ENCODE measurements around the gene C10orf143.

Gene C10orf143

GRCh38 chr10:130049244-130049643 lies 61.4 kb downstream of the C10orf143 start (continued):
- TF ChIP-seq, protein P1, sequence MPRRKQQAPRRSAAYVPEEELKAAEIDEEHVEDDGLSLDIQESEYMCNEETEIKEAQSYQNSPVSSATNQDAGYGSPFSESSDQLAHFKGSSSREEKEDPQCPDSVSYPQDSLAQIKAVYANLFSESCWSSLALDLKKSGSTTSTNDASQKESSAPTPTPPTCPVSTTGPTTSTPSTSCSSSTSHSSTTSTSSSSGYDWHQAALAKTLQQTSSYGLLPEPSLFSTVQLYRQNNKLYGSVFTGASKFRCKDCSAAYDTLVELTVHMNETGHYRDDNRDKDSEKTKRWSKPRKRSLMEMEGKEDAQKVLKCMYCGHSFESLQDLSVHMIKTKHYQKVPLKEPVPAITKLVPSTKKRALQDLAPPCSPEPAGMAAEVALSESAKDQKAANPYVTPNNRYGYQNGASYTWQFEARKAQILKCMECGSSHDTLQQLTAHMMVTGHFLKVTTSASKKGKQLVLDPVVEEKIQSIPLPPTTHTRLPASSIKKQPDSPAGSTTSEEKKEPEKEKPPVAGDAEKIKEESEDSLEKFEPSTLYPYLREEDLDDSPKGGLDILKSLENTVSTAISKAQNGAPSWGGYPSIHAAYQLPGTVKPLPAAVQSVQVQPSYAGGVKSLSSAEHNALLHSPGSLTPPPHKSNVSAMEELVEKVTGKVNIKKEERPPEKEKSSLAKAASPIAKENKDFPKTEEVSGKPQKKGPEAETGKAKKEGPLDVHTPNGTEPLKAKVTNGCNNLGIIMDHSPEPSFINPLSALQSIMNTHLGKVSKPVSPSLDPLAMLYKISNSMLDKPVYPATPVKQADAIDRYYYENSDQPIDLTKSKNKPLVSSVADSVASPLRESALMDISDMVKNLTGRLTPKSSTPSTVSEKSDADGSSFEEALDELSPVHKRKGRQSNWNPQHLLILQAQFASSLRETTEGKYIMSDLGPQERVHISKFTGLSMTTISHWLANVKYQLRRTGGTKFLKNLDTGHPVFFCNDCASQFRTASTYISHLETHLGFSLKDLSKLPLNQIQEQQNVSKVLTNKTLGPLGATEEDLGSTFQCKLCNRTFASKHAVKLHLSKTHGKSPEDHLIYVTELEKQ (tag by site-specific recombination; IDR thresholded peaks at IDR 0.05; ENCODE audit: borderline replicate concordance) = no peak
- TF ChIP-seq KLF7 (tag by site-specific recombination; IDR thresholded peaks at IDR 0.05; ENCODE audit: borderline replicate concordance) (no peak), ELK4 (IDR thresholded peaks at IDR 0.05; ENCODE audit: borderline replicate concordance, low read depth, low read length) (no peak), ZNF223 (tag by site-specific recombination; IDR thresholded peaks at IDR 0.05) (no peak), ZNF561 (tag by site-specific recombination; IDR thresholded peaks at IDR 0.05; ENCODE audit: borderline replicate concordance) (no peak)

- Histone ChIP-seq H3K27ac (ENCODE audit: extremely low read depth, low read depth, low read length) (no peak overlapping the region), H3K36me3 (ENCODE audit: control insufficient read depth in 2 of 2, insufficient read depth in 1 of 2, low read length in 2 of 2) (no peaks in the 10 kb centered on the region), H3K9me3 (ENCODE audit: control insufficient read depth, insufficient read depth, low read depth, low read length) (no peaks in the 10 kb centered on the region), H3K4me1 (ENCODE audit: control insufficient read depth, insufficient read depth, low read length) (no peaks in the 10 kb centered on the region), H3K4me3 (ENCODE audit: low read depth, low read length) (no peak overlapping the region)
- ChIA-PET POLR2A (no interaction called here), CTCF (interaction anchor here (0.6 to 1.2 kb wide), 3 partner anchors 71 to 1056 kb away, joined by 3 to 4 read pairs (median 3); no protein-coding TSS in a partner anchor)
- TF ChIP-seq INSM2 (tag by site-specific recombination; IDR thresholded peaks at IDR 0.05) (no peak), EGR2 (tag by site-specific recombination; IDR thresholded peaks at IDR 0.05; ENCODE audit: low read depth) (no peak), GLI2 (tag by site-specific recombination; IDR thresholded peaks at IDR 0.05; ENCODE audit: borderline replicate concordance, low read depth) (no peak), ZBTB21 (tag by site-specific recombination; IDR thresholded peaks at IDR 0.05) (no peak), ZNF513 (tag by site-specific recombination; IDR thresholded peaks at IDR 0.05) (no peak), ZNF112 (tag by site-specific recombination; IDR thresholded peaks at IDR 0.05) (no peak)
These were observed 62.5 kb downstream of the C10orf143 start for GRCh38 chr10:130048081-130048480.

DNA sequence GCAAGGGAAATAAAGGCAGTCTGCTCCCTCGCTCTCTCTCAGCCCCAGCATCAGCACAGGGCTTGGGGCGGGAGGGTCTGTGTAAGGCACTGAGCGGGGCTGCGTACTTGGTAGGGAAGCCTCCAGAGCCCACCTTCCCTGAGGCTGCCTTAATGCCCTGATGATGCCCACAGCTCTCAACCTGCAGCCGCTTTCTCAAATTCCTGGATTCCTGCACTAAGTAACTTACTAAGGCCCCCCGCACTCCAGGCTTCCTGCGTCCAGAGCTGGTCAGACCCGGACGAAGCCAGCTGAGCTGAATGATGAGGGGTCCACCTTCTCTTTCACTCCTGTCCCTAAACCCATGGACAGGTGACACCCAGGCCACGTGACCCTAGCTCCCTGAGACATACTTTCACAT lies 63.3 kb downstream of the C10orf143 start:
- POLR2A ChIA-PET = interaction anchor here (0.7 kb wide), 1 partner anchor 161 kb away, joined by 3 read pairs; no protein-coding TSS in a partner anchor
- CTCF ChIA-PET = no interaction called here
- no peaks in the 10 kb centered on the region for H3K4me1 ChIP-seq (ENCODE audit: control insufficient read depth, insufficient read depth, low read length)
- no peak overlapping the region for H3K27ac ChIP-seq (ENCODE audit: extremely low read depth, low read depth, low read length)
- H3K9me3 ChIP-seq (ENCODE audit: control insufficient read depth, insufficient read depth, low read depth, low read length) = no peaks in the 10 kb centered on the region
- no peak overlapping the region for H3K4me3 ChIP-seq (ENCODE audit: low read depth, low read length)
- no peaks in the 10 kb centered on the region for H3K36me3 ChIP-seq (ENCODE audit: control insufficient read depth in 2 of 2, insufficient read depth in 1 of 2, low read length in 2 of 2)
- TF ChIP-seq HOXC10 (CRISPR knock-in tag; IDR thresholded peaks at IDR 0.05) = no peak
- no peak for TF ChIP-seq KLF9 (tag by site-specific recombination; IDR thresholded peaks at IDR 0.05; ENCODE audit: low read depth)
- TF ChIP-seq, protein P2, sequence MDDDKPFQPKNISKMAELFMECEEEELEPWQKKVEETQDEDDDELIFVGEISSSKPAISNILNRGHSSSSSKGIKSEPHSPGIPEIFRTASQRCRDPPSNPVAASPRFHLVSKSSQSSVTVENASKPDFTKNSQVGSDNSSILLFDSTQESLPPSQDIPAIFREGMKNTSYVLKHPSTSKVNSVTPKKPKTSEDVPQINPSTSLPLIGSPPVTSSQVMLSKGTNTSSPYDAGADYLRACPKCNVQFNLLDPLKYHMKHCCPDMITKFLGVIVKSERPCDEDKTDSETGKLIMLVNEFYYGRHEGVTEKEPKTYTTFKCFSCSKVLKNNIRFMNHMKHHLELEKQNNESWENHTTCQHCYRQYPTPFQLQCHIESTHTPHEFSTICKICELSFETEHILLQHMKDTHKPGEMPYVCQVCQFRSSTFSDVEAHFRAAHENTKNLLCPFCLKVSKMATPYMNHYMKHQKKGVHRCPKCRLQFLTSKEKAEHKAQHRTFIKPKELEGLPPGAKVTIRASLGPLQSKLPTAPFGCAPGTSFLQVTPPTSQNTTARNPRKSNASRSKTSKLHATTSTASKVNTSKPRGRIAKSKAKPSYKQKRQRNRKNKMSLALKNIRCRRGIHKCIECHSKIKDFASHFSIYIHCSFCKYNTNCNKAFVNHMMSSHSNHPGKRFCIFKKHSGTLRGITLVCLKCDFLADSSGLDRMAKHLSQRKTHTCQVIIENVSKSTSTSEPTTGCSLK (tag by site-specific recombination; IDR thresholded peaks at IDR 0.05) = no peak
- TF ChIP-seq, protein P1 (tag by site-specific recombination; IDR thresholded peaks at IDR 0.05; ENCODE audit: borderline replicate concordance) = no peak
- no peak for TF ChIP-seq ZBTB48 (tag by site-specific recombination; IDR thresholded peaks at IDR 0.05)
- no peak for TF ChIP-seq ELK4 (IDR thresholded peaks at IDR 0.05; ENCODE audit: borderline replicate concordance, low read depth, low read length)
- no peak for TF ChIP-seq GFI1B (tag by site-specific recombination; IDR thresholded peaks at IDR 0.05)
- TF ChIP-seq ZNF146 (tag by site-specific recombination; IDR thresholded peaks at IDR 0.05) = no peak

Measured in HEK293 (cell line).